RWPE1 (cell line): ENCODE measurements around the gene RIPPLY2.

Experiments used
- CTCF ChIA-PET: fragments of 350-600 bp; sonication (Branson Sonifier 250); formaldehyde crosslinking; extraction: SDS; loops from one replicate; lab custom pipeline; 2021; lab: Yijun Ruan, JAX
- POLR2A ChIA-PET: fragments of 400-600 bp; formaldehyde crosslinking; extraction: SDS; loops from one replicate; lab custom pipeline; 2020; ENCODE audit warnings: antibody characterized with exemption; ENCODE audit not compliant: low non-redundant PET; lab: Yijun Ruan, JAX
- DNase-seq: peaks from one replicate; pipeline ENCODE4 v3.0.0; 2012; ENCODE audit warnings: low spot score
- H3K27ac ChIP-seq: fragments of 450-650 bp; 2 replicates; pipeline ENCODE4 v1.5.1; 2017
- CTCF ChIP-seq: fragments of 450-650 bp; conservative IDR thresholded peaks from 2 replicates; pipeline ENCODE4 v1.5.1; 2017; ENCODE audit warnings: low read depth, mild to moderate bottlenecking

RIPPLY2 gene

GRCh38 chr6:83878902-83879644, 25.9 kb downstream of the RIPPLY2 start:
- TF ChIP-seq CTCF, result no peak
- DNase-seq, result no peak
- H3K27ac ChIP-seq, result no peak overlapping the region
- POLR2A ChIA-PET, result no interaction called here
- CTCF ChIA-PET, result no interaction called here

DNA sequence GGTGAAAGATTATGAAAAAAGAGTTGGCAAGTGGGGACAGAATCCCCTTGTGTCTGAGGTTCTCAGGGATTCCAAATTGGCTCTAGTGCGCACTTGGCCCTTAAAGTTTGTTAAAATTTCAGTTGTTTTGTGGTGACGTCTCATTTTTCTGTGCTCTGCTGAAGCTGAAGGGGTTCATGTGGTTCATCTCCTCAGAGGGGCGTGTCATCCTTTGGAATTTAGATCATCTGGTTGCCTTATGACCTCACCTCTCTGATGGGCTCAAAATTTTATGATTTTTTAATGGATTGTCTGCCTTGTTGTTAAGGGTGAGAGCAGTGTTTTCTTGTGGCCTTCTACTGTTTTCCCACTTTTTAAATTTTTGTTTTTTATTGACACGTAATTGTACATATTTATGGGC, 26.6 kb downstream of the RIPPLY2 start:
- no peak overlapping the region for H3K27ac ChIP-seq
- CTCF ChIA-PET, result interaction anchor here (0.6 kb wide), 1 partner anchor 342 kb away, joined by 4 read pairs; no protein-coding TSS in a partner anchor
- TF ChIP-seq CTCF, result no peak
- POLR2A ChIA-PET, result no interaction called here
- peak; percentile 16 for DNase-seq

DNA sequence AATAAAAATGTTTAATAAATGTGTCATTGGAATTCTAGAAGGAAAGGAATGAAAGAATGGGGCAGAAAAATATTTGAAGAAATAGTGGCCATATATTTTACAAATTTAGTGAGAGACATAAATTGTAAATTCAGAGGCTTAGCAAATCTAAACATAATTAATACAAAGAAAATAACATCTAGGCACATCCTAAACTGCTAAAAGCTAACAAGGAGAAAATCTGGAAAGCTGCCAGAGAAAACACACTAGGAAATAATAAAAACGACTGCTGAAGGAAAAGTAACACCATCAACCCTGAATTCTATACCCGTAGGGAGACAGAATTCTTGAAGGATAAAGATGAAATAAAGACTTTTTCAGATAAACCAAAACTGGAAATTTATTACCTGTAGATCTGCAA, 30.1 kb downstream of the RIPPLY2 start:
- H3K27ac ChIP-seq, result no peak overlapping the region
- ChIA-PET POLR2A (no interaction called here), CTCF (interaction anchor here (1.0 kb wide), 1 partner anchor 345 kb away, joined by 3 read pairs; no protein-coding TSS in a partner anchor)
- no peak for TF ChIP-seq CTCF
- DNase-seq, result no peak

- CTCF ChIA-PET, result interaction anchor here (0.6 to 0.9 kb wide), 3 partner anchors 35 to 536 kb away, joined by 3 read pairs; no protein-coding TSS in a partner anchor
- no peak overlapping the region for H3K27ac ChIP-seq
- POLR2A ChIA-PET, result no interaction called here
- peak; percentile 51 for DNase-seq
- TF ChIP-seq CTCF, result peak; percentile 68
These were observed 31.4 kb downstream of the RIPPLY2 start for GRCh38 chr6:83884523-83884922.

GRCh38 chr6:83885984-83886383, 32.8 kb downstream of the RIPPLY2 start:
- DNase-seq, result no peak
- ChIA-PET POLR2A (no interaction called here), CTCF (interaction anchor here (0.9 to 1.0 kb wide), 2 partner anchors 335 to 342 kb away, joined by 3 read pairs; partner anchors contain the start of gene CEP162)
- no peak overlapping the region for H3K27ac ChIP-seq
- TF ChIP-seq CTCF, result no peak

GRCh38 chr6:83889621-83890020, 36.5 kb downstream of the RIPPLY2 start:
- no peak for DNase-seq
- no peak for TF ChIP-seq CTCF
- ChIA-PET CTCF (no interaction called here), POLR2A (no interaction called here)
- H3K27ac ChIP-seq, result no peak overlapping the region
